ENCODE results near the gene CLEC20A.

- TF ChIP-seq EZH2 (IDR thresholded peaks at IDR 0.05) (no peak), POLR2AphosphoS5 (IDR thresholded peaks at IDR 0.05; ENCODE audit: borderline replicate concordance, low read depth, low read length) (no peak)
These were observed 18.9 kb downstream of the CLEC20A start for GRCh38 chr1:178477841-178478240.

Measured in SK-N-MC (cell line).